ENCODE data around the gene MAPK14.

MAPK14 gene

GRCh38 chr6:36141091-36141490, 113.5 kb downstream of the MAPK14 start:
- no peak for DNase-seq

GRCh38 chr6:36141961-36142360, 114.4 kb downstream of the MAPK14 start:
- DNase-seq: no peak

GRCh38 chr6:36142971-36143838, 115.6 kb downstream of the MAPK14 start:
- no peak for DNase-seq

GRCh38 chr6:36145495-36145894, 117.9 kb downstream of the MAPK14 start:
- DNase-seq: no peak

- DNase-seq: no peak
Observed at GRCh38 chr6:36147294-36147693, 119.7 kb downstream of the MAPK14 start.

- DNase-seq: no peak
Observed at GRCh38 chr6:36149476-36149875, 121.9 kb downstream of the MAPK14 start.

GRCh38 chr6:36150283-36150682, 122.7 kb downstream of the MAPK14 start:
- no peak for DNase-seq

DNA sequence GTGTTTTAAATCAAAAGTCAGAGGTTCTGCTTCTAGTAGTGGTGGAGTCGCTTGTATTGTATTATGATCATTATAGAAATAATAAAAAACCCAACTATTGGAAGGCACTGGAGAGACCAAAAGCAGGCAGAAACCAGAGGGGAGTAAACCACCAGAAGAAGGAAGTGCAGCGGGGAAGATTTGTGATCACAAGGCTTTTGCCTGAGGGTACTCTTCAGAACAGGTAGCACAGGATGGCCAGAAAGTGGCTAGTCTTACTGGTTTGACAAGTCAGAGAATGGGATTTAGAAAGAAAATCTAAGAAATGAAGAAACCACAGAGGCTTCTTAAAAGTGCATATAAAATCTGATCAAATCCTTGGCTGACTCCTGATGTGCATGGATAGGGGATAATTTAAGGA, 126.7 kb downstream of the MAPK14 start:
- DNase-seq: no peak

DNA sequence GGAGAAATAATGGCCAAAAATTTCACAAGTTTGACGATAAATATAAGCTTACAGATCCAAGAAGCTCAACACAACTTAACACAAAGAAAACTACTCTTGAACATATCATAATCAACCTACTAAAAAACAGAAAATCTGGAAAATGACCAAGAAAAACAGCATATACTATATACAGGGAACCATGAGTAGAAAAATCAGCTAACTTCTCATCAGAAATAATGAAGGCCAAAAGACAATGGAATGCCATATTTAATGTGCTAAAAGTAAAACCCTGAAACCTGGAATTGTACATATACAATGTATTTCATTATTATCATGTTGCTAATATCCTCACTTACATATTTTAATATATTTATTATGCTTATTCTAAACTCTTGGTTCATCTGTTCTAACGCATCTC, 128.1 kb downstream of the MAPK14 start:
- no peak for DNase-seq

- no peak for DNase-seq
Observed at GRCh38 chr6:36160147-36160760, 132.6 kb downstream of the MAPK14 start.

Measured in activated CD4-positive, alpha-beta T cell treated with anti-CD3 and anti-CD28 coated beads for 48 hours (primary cell).